Cerebellar nuclear complex (tissue), 1 donor: ENCODE data around the gene INPP5B.
"Not testable (repeated sequence)": the region's sequence is repeated elsewhere in the genome, so short reads cannot be mapped to it uniquely, and the experiment has no call there.

Experiments
- DNase-seq, 2 experiments: peaks; one replicate each; lab custom pipeline; 2025; lab: John Stamatoyannopoulos, UW

Gene INPP5B

GRCh38 chr1:37946703-37947360, at the start of gene INPP5B:
Gene INPP5B, minus strand, starts transcription at chr1:37947053. Its CDS starts 745 bp downstream, at chr1:37946308.
- DNase-seq = peak; percentile 85 to 97

- no peak for DNase-seq
Measured at GRCh38 chr1:37995751-37996345, 49.0 kb upstream of the INPP5B start.

GRCh38 chr1:37994886-37995566, 48.2 kb upstream of the INPP5B start:
- DNase-seq = no peak

GRCh38 chr1:37989361-37989930, 42.6 kb upstream of the INPP5B start:
- no peak for DNase-seq

- DNase-seq = no peak
Measured at GRCh38 chr1:37987679-37988078, 40.8 kb upstream of the INPP5B start.

GRCh38 chr1:37983546-37983945, 36.7 kb upstream of the INPP5B start:
- no peak for DNase-seq

GRCh38 chr1:37978541-37978940, 31.7 kb upstream of the INPP5B start:
- no peak for DNase-seq

- peak in 1 of 2 experiments; percentile 4 for DNase-seq
Measured at GRCh38 chr1:37975083-37975482, 28.2 kb upstream of the INPP5B start.

- DNase-seq = no peak
Measured at GRCh38 chr1:37974567-37974966, 27.7 kb upstream of the INPP5B start.

GRCh38 chr1:37973684-37974083, 26.8 kb upstream of the INPP5B start:
- DNase-seq = not testable (repeated sequence)

- no peak for DNase-seq
Measured at GRCh38 chr1:37965301-37965700, 18.4 kb upstream of the INPP5B start.

- not testable (repeated sequence) for DNase-seq
Measured at GRCh38 chr1:37964106-37964505, 17.3 kb upstream of the INPP5B start.

GRCh38 chr1:37958690-37959089, 11.8 kb upstream of the INPP5B start:
- no peak for DNase-seq

- DNase-seq = no peak
Measured at GRCh38 chr1:37955685-37956084, 8.8 kb upstream of the INPP5B start.

GRCh38 chr1:37954316-37954971, 7.6 kb upstream of the INPP5B start:
- no peak for DNase-seq

- no peak for DNase-seq
Measured at GRCh38 chr1:37952738-37953137, 5.9 kb upstream of the INPP5B start.

- no peak for DNase-seq
Measured at GRCh38 chr1:37951783-37952624, 5.2 kb upstream of the INPP5B start.

- DNase-seq = no peak
Measured at GRCh38 chr1:37951041-37951782, 4.4 kb upstream of the INPP5B start.

GRCh38 chr1:37949524-37950152, 2.8 kb upstream of the INPP5B start:
- DNase-seq = peak in 1 of 2 experiments; percentile 41

GRCh38 chr1:37948841-37949240, 2.0 kb upstream of the INPP5B start:
- no peak for DNase-seq
